ENCODE measurements around the gene CST9.

The CST9 gene

GRCh38 chr20:23605867-23606651 lies at the start of gene CST9:
Gene CST9, minus strand, starts transcription at chr20:23605917. Its CDS starts 53 bp downstream, at chr20:23605864.
- no peak for FAIRE-seq

GRCh38 chr20:23654717-23655116 lies 49.0 kb upstream of the CST9 start:
- DNase-seq (ENCODE audit: low spot score) (no peak), FAIRE-seq (no peak)

More at GRCh38 chr20:23605867-23606651, at the start of gene CST9:
- no peak for DNase-seq (ENCODE audit: low spot score)

- DNase-seq (ENCODE audit: low spot score) = no peak
- no peak for FAIRE-seq
Observed at GRCh38 chr20:23654000-23654399, 48.3 kb upstream of the CST9 start.

- DNase-seq (ENCODE audit: low spot score) (no peak), FAIRE-seq (no peak)
Observed at GRCh38 chr20:23653400-23653938, 47.8 kb upstream of the CST9 start.

- FAIRE-seq = no peak
- DNase-seq (ENCODE audit: low spot score) = no peak
Observed at GRCh38 chr20:23652926-23653325, 47.2 kb upstream of the CST9 start.

GRCh38 chr20:23652371-23652770 lies 46.7 kb upstream of the CST9 start:
- DNase-seq (ENCODE audit: low spot score) (peak; percentile 51), FAIRE-seq (no peak)

- no peak for DNase-seq (ENCODE audit: low spot score)
- no peak for FAIRE-seq
Observed at GRCh38 chr20:23651117-23651516, 45.4 kb upstream of the CST9 start.

GRCh38 chr20:23649830-23650417 lies 44.2 kb upstream of the CST9 start:
- DNase-seq (ENCODE audit: low spot score) = no peak
- FAIRE-seq = no peak

GRCh38 chr20:23649242-23649641 lies 43.5 kb upstream of the CST9 start:
- DNase-seq (ENCODE audit: low spot score) = no peak
- no peak for FAIRE-seq

GRCh38 chr20:23647346-23647745 lies 41.6 kb upstream of the CST9 start:
- FAIRE-seq = no peak
- no peak for DNase-seq (ENCODE audit: low spot score)

- DNase-seq (ENCODE audit: low spot score) = no peak
- no peak for FAIRE-seq
Observed at GRCh38 chr20:23646106-23646873, 40.6 kb upstream of the CST9 start.

- FAIRE-seq (no peak), DNase-seq (ENCODE audit: low spot score) (no peak)
Observed at GRCh38 chr20:23645575-23645974, 39.9 kb upstream of the CST9 start.

- no peak for DNase-seq (ENCODE audit: low spot score)
- FAIRE-seq = no peak
Observed at GRCh38 chr20:23644164-23644563, 38.4 kb upstream of the CST9 start.

- FAIRE-seq (no peak), DNase-seq (ENCODE audit: low spot score) (no peak)
Observed at GRCh38 chr20:23643659-23644058, 37.9 kb upstream of the CST9 start.

GRCh38 chr20:23641936-23642751 lies 36.4 kb upstream of the CST9 start:
- DNase-seq (ENCODE audit: low spot score) = peak; percentile 77
- FAIRE-seq = no peak

GRCh38 chr20:23640671-23641667 lies 35.3 kb upstream of the CST9 start:
- FAIRE-seq (no peak), DNase-seq (ENCODE audit: low spot score) (no peak)

GRCh38 chr20:23640018-23640601 lies 34.4 kb upstream of the CST9 start:
- FAIRE-seq = no peak
- DNase-seq (ENCODE audit: low spot score) = no peak

- DNase-seq (ENCODE audit: low spot score) (no peak), FAIRE-seq (no peak)
Observed at GRCh38 chr20:23639490-23639958, 33.8 kb upstream of the CST9 start.

GRCh38 chr20:23638309-23638708 lies 32.6 kb upstream of the CST9 start:
- no peak for DNase-seq (ENCODE audit: low spot score)
- no peak for FAIRE-seq

Data from RCC 7860 (cell line).